ENCODE data around the gene ALAS1.
"Not testable (repeated sequence)": the region's sequence is repeated elsewhere in the genome, so short reads cannot be mapped to it uniquely, and the experiment has no call there.

The ALAS1 gene

GRCh38 chr3:52176951-52177700, 20.8 kb upstream of the ALAS1 start:
- no peak overlapping the region for H3K4me3 ChIP-seq (ENCODE audit: low read depth, low read length, poor library complexity, severe bottlenecking)
- no peak overlapping the region for H3K27ac ChIP-seq (ENCODE audit: low read depth, low read length, poor library complexity, severe bottlenecking)
- no peaks in the 10 kb centered on the region for H3K4me1 ChIP-seq (ENCODE audit: insufficient read depth, low read length, severe bottlenecking)
- no peaks in the 10 kb centered on the region for H3K36me3 ChIP-seq (ENCODE audit: insufficient read depth, low read length)
- no peaks in the 10 kb centered on the region for H3K9me3 ChIP-seq (ENCODE audit: low read length)
- H2AFZ ChIP-seq (ENCODE audit: low read length), result no peak overlapping the region
- H3K79me2 ChIP-seq (ENCODE audit: insufficient read depth, low read length), result no peaks in the 10 kb centered on the region
- H4K20me1 ChIP-seq (ENCODE audit: insufficient read depth, low read length), result no peaks in the 10 kb centered on the region
- TF ChIP-seq EZH2 (IDR thresholded peaks at IDR 0.05; ENCODE audit: borderline replicate concordance, low read length) (no peak), CTCF (IDR thresholded peaks at IDR 0.05; ENCODE audit: low read length) (0 out of 2 replicates have a peak, but pooled peaks have one; percentile 6)
- H3K9ac ChIP-seq (ENCODE audit: low read length), result no peak overlapping the region
- no peaks in the 10 kb centered on the region for H3K27me3 ChIP-seq (ENCODE audit: insufficient read depth, low read length)
- no peaks in the 10 kb centered on the region for H3K9me2 ChIP-seq (ENCODE audit: low read depth, low read length)
- H3F3A ChIP-seq (ENCODE audit: insufficient read depth, low read length), result no peaks in the 10 kb centered on the region
- H3K4me2 ChIP-seq (ENCODE audit: low read length), result no peak overlapping the region

DNA sequence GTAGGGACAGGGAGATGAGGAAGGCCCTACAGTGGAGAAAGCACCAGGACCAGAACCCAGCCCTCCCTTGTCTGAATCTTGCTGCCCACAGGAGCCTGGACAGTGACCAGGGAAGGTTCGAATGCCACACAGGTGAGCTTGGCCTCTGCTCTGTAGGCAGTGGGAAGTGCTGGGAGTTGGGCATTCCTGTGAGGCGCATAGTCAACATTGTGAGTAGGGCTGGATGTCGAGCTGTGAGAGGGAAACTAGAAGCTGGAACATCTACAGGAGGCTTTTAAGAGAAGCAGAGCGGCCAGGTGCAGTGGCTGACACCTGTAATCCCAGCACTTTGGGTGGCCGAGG, 20.3 kb upstream of the ALAS1 start:
- no peak for TF ChIP-seq CTCF (IDR thresholded peaks at IDR 0.05; ENCODE audit: low read length)
- no peak for TF ChIP-seq EZH2 (IDR thresholded peaks at IDR 0.05; ENCODE audit: borderline replicate concordance, low read length)
- no peak overlapping the region for H3K4me2 ChIP-seq (ENCODE audit: low read length)
- no peaks in the 10 kb centered on the region for H3K79me2 ChIP-seq (ENCODE audit: insufficient read depth, low read length)
- no peak overlapping the region for H2AFZ ChIP-seq (ENCODE audit: low read length)
- no peaks in the 10 kb centered on the region for H3K36me3 ChIP-seq (ENCODE audit: insufficient read depth, low read length)
- H3K4me1 ChIP-seq (ENCODE audit: insufficient read depth, low read length, severe bottlenecking), result no peaks in the 10 kb centered on the region
- no peak overlapping the region for H3K4me3 ChIP-seq (ENCODE audit: low read depth, low read length, poor library complexity, severe bottlenecking)
- no peaks in the 10 kb centered on the region for H3K9me3 ChIP-seq (ENCODE audit: low read length)
- no peak overlapping the region for H3K27ac ChIP-seq (ENCODE audit: low read depth, low read length, poor library complexity, severe bottlenecking)
- no peaks in the 10 kb centered on the region for H3F3A ChIP-seq (ENCODE audit: insufficient read depth, low read length)
- H3K9me2 ChIP-seq (ENCODE audit: low read depth, low read length), result no peaks in the 10 kb centered on the region
- H3K27me3 ChIP-seq (ENCODE audit: insufficient read depth, low read length), result no peaks in the 10 kb centered on the region
- no peaks in the 10 kb centered on the region for H4K20me1 ChIP-seq (ENCODE audit: insufficient read depth, low read length)
- H3K9ac ChIP-seq (ENCODE audit: low read length), result no peak overlapping the region

DNA sequence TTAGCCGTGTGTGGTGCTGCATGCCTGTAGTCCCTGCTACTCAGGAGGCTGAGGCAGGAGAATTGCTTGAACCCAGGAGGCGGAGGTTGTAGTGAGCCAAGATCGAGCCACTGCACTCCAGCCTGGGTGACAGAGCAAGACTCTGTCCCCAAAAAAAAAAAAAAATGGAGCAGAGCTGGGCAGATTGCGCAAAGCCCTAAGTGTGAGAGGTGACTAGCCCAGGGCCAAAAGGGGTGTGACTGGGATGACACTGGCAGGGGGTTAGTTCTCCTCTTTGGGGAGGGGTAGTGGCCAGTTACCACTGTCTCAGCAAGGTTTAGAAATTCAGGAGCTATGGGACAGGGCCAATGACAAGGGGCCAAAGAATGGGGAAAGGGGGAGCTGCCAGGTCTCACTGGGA, 19.8 kb upstream of the ALAS1 start:
- not testable (repeated sequence) for H3K9ac ChIP-seq (ENCODE audit: low read length); H3K4me3 ChIP-seq (ENCODE audit: low read depth, low read length, poor library complexity, severe bottlenecking); H4K20me1 ChIP-seq (ENCODE audit: insufficient read depth, low read length); H3K9me3 ChIP-seq (ENCODE audit: low read length); H3K36me3 ChIP-seq (ENCODE audit: insufficient read depth, low read length); H3K79me2 ChIP-seq (ENCODE audit: insufficient read depth, low read length); H2AFZ ChIP-seq (ENCODE audit: low read length); H3F3A ChIP-seq (ENCODE audit: insufficient read depth, low read length); H3K9me2 ChIP-seq (ENCODE audit: low read depth, low read length); H3K4me2 ChIP-seq (ENCODE audit: low read length); H3K27ac ChIP-seq (ENCODE audit: low read depth, low read length, poor library complexity, severe bottlenecking); H3K27me3 ChIP-seq (ENCODE audit: insufficient read depth, low read length); H3K4me1 ChIP-seq (ENCODE audit: insufficient read depth, low read length, severe bottlenecking)

DNA sequence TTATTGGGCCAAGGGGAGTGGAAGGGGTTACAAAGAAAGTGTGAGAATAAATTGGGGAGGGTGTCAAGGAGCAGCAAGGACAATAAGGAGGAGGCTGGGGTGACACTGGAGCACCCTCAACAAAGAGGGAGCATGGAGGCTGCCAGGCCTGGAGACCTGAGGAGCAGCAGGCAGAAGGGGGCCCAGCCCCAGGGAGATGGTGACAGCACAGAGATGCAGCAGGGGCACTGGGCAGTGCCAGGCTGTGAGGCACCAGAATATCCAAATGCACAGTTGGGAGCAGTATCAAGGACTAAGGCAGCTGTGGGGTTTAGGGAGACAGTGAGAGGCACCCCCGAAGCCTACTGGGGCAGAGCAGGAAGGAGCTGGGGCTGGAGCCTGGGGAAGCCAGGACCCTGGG, 19.4 kb upstream of the ALAS1 start:
- no peak for TF ChIP-seq EZH2 (IDR thresholded peaks at IDR 0.05; ENCODE audit: borderline replicate concordance, low read length)
- TF ChIP-seq CTCF (IDR thresholded peaks at IDR 0.05; ENCODE audit: low read length), result no peak
- H3K9me2 ChIP-seq (ENCODE audit: low read depth, low read length), result no peaks in the 10 kb centered on the region
- H3K9me3 ChIP-seq (ENCODE audit: low read length), result no peaks in the 10 kb centered on the region
- no peak overlapping the region for H2AFZ ChIP-seq (ENCODE audit: low read length)
- H3F3A ChIP-seq (ENCODE audit: insufficient read depth, low read length), result no peaks in the 10 kb centered on the region
- H3K4me3 ChIP-seq (ENCODE audit: low read depth, low read length, poor library complexity, severe bottlenecking), result no peak overlapping the region
- no peaks in the 10 kb centered on the region for H3K4me1 ChIP-seq (ENCODE audit: insufficient read depth, low read length, severe bottlenecking)
- H3K27ac ChIP-seq (ENCODE audit: low read depth, low read length, poor library complexity, severe bottlenecking), result no peak overlapping the region
- no peak overlapping the region for H3K4me2 ChIP-seq (ENCODE audit: low read length)
- no peaks in the 10 kb centered on the region for H4K20me1 ChIP-seq (ENCODE audit: insufficient read depth, low read length)
- no peak overlapping the region for H3K9ac ChIP-seq (ENCODE audit: low read length)
- H3K79me2 ChIP-seq (ENCODE audit: insufficient read depth, low read length), result no peaks in the 10 kb centered on the region
- no peaks in the 10 kb centered on the region for H3K27me3 ChIP-seq (ENCODE audit: insufficient read depth, low read length)
- H3K36me3 ChIP-seq (ENCODE audit: insufficient read depth, low read length), result no peaks in the 10 kb centered on the region
